Bronchial epithelial cell (primary cell): Measurements from ENCODE around the gene SH3GLB1. TPM values are rescaled to one million over a fixed set of nuclear protein-coding genes. Genes with fewer than 3 reads are reported as not detected.
A peak's percentile ranks its signal among the peaks of the same experiment; 100 is the strongest.

ENCODE experiments used
- DNase-seq: peaks from one replicate; pipeline ENCODE4 v3.0.0-alpha.2; 2010; ENCODE audit warnings: low read depth
- FAIRE-seq: peaks from 2 replicates; lab custom pipeline; 2011; peaks lifted over from hg19 to GRCh38; lab: Jason Lieb, UNC
- H3K27me3 ChIP-seq: 2 replicates; pipeline ENCODE4 v1.5.1; 2011; ENCODE audit warnings: low read length; ENCODE audit not compliant: control insufficient read depth, insufficient read depth
- H3K36me3 ChIP-seq: 2 replicates; pipeline ENCODE4 v1.5.1; 2011; ENCODE audit warnings: low read length; ENCODE audit not compliant: control insufficient read depth, insufficient read depth
- H3K4me3 ChIP-seq: 2 replicates; pipeline ENCODE4 v1.5.1; 2011; ENCODE audit warnings: mild to moderate bottlenecking, low read depth, low read length, control low read depth
- total RNA-seq: library from RNA; depleted of rRNA; stranded (reverse); fragments of >200 nt; gene quantifications from 2 replicates; pipeline ENCODE4 v1.2.1, GENCODE V29; 2014
- TF ChIP-seq, protein P1 (sequence below): IDR thresholded peaks from 2 replicates; pipeline ENCODE4 v1.5.1; 2011; ENCODE audit warnings: mild to moderate bottlenecking, moderate library complexity, low read length, control low read depth, inconsistent platforms; ENCODE audit not compliant: insufficient read depth, severe bottlenecking

The SH3GLB1 gene
- total RNA-seq, 1 donor from 2014 or later = 21.3 TPM

DNA sequence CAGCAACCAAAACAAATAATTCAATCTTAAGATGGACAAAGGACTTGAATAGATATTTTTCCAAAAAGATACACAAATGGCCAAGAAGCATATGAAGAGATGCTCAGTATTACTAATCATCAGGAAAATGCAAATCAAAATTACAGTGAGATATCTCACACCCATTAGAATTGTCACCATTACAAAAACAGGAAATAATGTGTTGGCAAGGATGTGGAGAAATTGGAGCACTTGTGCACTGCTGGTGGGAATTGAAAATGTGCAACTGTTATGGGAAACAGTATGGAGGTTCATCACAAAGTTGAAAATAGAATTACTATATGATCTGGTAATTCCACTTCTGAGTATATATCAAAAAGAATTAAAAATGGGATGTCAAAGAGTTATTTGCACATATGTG, 83.2 kb downstream of the SH3GLB1 start:
- no peak for DNase-seq
- FAIRE-seq = no peak
- Histone ChIP-seq H3K4me3 (no peak overlapping the region), H3K27me3 (no peaks in the 10 kb centered on the region), H3K36me3 (no peaks in the 10 kb centered on the region)
- TF ChIP-seq, protein P1, sequence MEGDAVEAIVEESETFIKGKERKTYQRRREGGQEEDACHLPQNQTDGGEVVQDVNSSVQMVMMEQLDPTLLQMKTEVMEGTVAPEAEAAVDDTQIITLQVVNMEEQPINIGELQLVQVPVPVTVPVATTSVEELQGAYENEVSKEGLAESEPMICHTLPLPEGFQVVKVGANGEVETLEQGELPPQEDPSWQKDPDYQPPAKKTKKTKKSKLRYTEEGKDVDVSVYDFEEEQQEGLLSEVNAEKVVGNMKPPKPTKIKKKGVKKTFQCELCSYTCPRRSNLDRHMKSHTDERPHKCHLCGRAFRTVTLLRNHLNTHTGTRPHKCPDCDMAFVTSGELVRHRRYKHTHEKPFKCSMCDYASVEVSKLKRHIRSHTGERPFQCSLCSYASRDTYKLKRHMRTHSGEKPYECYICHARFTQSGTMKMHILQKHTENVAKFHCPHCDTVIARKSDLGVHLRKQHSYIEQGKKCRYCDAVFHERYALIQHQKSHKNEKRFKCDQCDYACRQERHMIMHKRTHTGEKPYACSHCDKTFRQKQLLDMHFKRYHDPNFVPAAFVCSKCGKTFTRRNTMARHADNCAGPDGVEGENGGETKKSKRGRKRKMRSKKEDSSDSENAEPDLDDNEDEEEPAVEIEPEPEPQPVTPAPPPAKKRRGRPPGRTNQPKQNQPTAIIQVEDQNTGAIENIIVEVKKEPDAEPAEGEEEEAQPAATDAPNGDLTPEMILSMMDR = no peak

DNA sequence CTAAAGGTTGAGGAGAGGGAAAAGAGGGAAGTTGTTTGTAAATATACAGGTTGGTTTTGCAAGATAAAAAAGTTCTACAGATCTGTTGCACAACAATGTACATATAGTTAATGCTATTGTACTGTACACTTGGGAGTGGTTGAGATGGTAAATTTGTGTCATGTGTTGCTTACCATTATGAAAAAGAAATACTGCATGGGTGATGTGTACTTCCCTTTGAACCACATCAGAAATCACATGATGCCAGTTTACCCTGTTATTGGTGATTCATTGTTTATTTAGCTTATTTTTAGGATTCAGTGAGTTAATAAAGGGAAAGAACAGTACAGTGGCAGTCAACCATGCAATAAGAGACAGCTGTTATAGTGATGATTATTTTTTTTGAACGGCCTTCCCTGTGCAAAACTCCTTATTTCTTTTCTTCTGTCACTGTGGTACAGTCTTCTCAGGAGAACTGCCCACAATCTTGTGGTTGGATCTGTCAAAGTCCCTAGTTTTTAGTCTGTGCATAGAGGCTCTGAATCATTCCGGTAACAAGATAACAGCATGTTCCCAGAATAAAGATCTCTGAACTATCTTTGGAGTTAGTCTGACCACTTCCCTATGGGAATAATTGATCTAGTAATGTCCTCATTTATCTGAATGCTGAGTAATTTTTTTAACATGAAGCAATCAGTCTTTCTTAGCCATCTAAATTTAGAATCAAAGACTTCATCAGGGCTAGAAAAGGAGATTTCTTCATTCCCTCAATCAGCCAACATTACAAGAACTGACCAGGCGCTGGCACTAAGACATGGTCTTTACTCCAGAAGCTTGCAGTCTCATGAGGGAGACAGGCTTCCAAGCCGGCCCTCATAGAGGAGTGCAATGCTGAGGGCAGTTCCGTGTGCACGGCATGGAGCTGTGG, 84.2 kb downstream of the SH3GLB1 start:
- H3K27me3 ChIP-seq = no peaks in the 10 kb centered on the region
- H3K36me3 ChIP-seq = no peaks in the 10 kb centered on the region
- FAIRE-seq = peak; percentile 87
- H3K4me3 ChIP-seq = no peak overlapping the region
- DNase-seq = peak; percentile 96
- TF ChIP-seq, protein P1 = no peak

DNA sequence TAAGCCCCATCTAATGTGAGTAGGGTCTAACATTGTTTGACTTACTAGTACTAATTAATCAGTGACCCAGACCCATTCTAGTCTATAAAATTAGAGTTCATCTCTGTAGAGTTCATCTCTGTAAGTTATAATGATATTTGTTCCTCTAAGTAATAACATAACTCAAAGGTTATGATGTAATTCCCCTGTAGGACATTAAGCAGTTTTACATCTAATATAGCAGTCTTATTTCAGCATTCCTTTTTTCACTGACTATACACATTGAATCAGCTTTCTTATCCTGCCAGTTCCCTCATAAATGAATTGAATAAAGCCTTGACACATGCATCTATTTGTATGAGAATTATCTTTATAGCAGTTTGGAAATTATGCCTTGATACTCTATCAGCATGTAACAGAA, 90.9 kb downstream of the SH3GLB1 start:
- H3K4me3 ChIP-seq = no peak overlapping the region
- no peaks in the 10 kb centered on the region for H3K36me3 ChIP-seq
- DNase-seq = no peak
- H3K27me3 ChIP-seq = no peaks in the 10 kb centered on the region
- no peak for FAIRE-seq
- TF ChIP-seq, protein P1 = no peak

Other genes starting within 250 kb of the SH3GLB1 start
- gene CLCA1, start 235.6 kb upstream of the SH3GLB1 start, total RNA-seq = 0.26 TPM in 1 of 2 replicates, not detected in the other
- 12.1 and 45.8 TPM in 2 replicates for gene CLCA4, start 157.5 kb upstream of the SH3GLB1 start, total RNA-seq
- gene SELENOF, start 209.6 kb downstream of the SH3GLB1 start, total RNA-seq = 131 and 162 TPM in 2 replicates
- 15.1 and 19.0 TPM in 2 replicates for gene HS2ST1, start 210.1 kb downstream of the SH3GLB1 start, total RNA-seq